Astrocyte (in vitro differentiated cells and primary cell): Measurements from ENCODE around the gene ABCC1.

Source experiments
- EZH2 ChIP-seq: IDR thresholded peaks from 2 replicates; pipeline ENCODE4 v1.6.1; 2012; ENCODE audit warnings: mild to moderate bottlenecking, low read length, inconsistent platforms; ENCODE audit not compliant: insufficient read depth
- TF ChIP-seq, protein P1 (sequence below): IDR thresholded peaks from 2 replicates; pipeline ENCODE4 v1.5.1; 2011; ENCODE audit warnings: low read depth, mild to moderate bottlenecking, inconsistent platforms, low read length, moderate library complexity; ENCODE audit not compliant: insufficient read depth

GRCh38 chr16:16157166-16157565, 207.8 kb downstream of the ABCC1 start:
- TF ChIP-seq, protein P1, sequence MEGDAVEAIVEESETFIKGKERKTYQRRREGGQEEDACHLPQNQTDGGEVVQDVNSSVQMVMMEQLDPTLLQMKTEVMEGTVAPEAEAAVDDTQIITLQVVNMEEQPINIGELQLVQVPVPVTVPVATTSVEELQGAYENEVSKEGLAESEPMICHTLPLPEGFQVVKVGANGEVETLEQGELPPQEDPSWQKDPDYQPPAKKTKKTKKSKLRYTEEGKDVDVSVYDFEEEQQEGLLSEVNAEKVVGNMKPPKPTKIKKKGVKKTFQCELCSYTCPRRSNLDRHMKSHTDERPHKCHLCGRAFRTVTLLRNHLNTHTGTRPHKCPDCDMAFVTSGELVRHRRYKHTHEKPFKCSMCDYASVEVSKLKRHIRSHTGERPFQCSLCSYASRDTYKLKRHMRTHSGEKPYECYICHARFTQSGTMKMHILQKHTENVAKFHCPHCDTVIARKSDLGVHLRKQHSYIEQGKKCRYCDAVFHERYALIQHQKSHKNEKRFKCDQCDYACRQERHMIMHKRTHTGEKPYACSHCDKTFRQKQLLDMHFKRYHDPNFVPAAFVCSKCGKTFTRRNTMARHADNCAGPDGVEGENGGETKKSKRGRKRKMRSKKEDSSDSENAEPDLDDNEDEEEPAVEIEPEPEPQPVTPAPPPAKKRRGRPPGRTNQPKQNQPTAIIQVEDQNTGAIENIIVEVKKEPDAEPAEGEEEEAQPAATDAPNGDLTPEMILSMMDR, result no peak
- TF ChIP-seq EZH2, result no peak
